Right lobe of liver (tissue), 4 donors: ENCODE measurements around the gene COLEC11.

ENCODE experiments used
- POLR2A ChIP-seq: fragments of 450-650 bp; IDR thresholded peaks from one replicate; pipeline ENCODE4 v1.6.1; 2017; ENCODE audit warnings: antibody characterized with exemption, mild to moderate bottlenecking
- TF ChIP-seq, protein P1 (sequence below), 4 donors: fragments of 200-600 bp in 3 of 4; fragments of 450-650 bp in 1 of 4; IDR thresholded peaks; one replicate each; pipeline versions ENCODE4 v1.5.1 to v1.8.0; 2016 to 2022; ENCODE audit warnings: antibody characterized with exemption in 4 of 4, mild to moderate bottlenecking in 2 of 4
- donor health status: DM: no; HTN: no; CAD: no.
- donor health status: DM: no; HTN: no; CAD: no.
- donor health status: DM: no; HTN: yes; CAD: no.

DNA sequence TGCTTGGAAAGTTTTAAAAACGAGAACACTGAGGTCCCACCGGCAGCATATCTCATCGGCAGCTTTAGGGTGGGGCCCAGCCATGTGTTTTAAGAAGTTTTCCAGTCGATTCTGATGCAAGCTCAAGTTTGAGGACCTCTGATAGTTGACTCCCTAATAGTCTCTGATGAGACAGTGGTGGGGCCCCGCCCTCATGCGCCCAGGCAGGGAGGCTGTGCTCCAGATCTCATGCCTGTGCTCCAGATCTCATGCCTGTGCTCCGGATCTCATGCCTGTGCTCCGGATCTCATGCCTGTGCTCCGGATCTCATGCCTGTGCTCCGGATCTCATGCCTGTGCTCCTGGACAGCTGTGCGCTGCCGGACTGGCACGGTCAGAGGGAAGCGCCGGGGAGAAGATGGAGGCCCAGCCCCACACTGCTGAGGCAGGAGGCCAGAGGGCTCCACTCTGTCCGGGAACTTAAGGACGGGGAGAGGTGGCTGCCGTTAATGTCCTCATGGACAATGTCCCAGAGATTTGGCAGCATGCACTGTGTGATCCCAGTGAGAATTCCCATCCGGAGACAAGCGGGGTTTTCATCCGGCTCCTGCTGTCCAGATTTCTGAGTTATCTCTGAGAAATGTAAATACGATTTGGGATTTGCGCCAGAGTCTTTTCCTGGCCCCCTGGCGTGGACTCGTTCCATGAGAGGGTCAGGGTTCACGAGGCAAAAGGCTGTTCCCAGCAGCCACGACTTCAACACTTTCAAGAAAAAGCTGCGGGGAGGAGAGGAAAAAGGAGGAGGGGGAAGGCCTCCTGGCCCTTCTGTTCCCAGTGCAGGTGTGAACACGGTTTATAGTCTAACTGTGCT lies 9.4 kb upstream of the COLEC11 start:
- peak; percentile 43 for TF ChIP-seq POLR2A
- TF ChIP-seq, protein P1, sequence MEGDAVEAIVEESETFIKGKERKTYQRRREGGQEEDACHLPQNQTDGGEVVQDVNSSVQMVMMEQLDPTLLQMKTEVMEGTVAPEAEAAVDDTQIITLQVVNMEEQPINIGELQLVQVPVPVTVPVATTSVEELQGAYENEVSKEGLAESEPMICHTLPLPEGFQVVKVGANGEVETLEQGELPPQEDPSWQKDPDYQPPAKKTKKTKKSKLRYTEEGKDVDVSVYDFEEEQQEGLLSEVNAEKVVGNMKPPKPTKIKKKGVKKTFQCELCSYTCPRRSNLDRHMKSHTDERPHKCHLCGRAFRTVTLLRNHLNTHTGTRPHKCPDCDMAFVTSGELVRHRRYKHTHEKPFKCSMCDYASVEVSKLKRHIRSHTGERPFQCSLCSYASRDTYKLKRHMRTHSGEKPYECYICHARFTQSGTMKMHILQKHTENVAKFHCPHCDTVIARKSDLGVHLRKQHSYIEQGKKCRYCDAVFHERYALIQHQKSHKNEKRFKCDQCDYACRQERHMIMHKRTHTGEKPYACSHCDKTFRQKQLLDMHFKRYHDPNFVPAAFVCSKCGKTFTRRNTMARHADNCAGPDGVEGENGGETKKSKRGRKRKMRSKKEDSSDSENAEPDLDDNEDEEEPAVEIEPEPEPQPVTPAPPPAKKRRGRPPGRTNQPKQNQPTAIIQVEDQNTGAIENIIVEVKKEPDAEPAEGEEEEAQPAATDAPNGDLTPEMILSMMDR (IDR thresholded peaks at IDR 0.05) = peak in 1 of 4 donors; percentile 6
